K562 (cell line): ENCODE data around the gene STMN3. TPM values are rescaled to one million over a fixed set of nuclear protein-coding genes. Genes with fewer than 3 reads are reported as not detected.

Experiments
- ATAC-seq: fragments of 200-7000 bp; cut with Tn5 transposase; 3 replicates; pipeline ENCODE4 v1.9.1; 2020; ENCODE audit warnings: moderate library complexity
- BruUV-seq: library from RNA; stranded (reverse); fragments of 400-500 nt; replicated peaks from 2 replicates; lab custom pipeline; 2021; lab: Mats Ljungman, UMichigan
- CTCF ChIA-PET: fragments of 300-600 bp; formaldehyde crosslinking; extraction: SDS; loops from one replicate; lab custom pipeline; 2021; ENCODE audit warnings: low intra/inter-chr PET ratio; lab: Yijun Ruan, JAX
- POLR2A ChIA-PET: fragments of 300-600, 350-650 bp; sonication (Branson Sonifier 250); formaldehyde crosslinking; extraction: SDS; loops from one replicate; lab custom pipeline; 2021; ENCODE audit warnings: antibody characterized with exemption, inconsistent platforms; lab: Yijun Ruan, JAX
- DNase-seq, 4 experiments: peaks; one replicate each; pipeline versions ENCODE4 v3.0.0 to v3.0.0-alpha.2; 2011 to 2018; ENCODE audit warnings: low spot score in 3 of 4, mixed read lengths in 3 of 4; ENCODE audit errors: extremely low read depth in 1 of 4
- FAIRE-seq: peaks from 2 replicates; lab custom pipeline; 2011; peaks lifted over from hg19 to GRCh38; lab: Jason Lieb, UNC
- H2AFZ ChIP-seq: 2 replicates; pipeline ENCODE4 v1.6.0; 2011; ENCODE audit warnings: low read depth, low read length, control low read depth, inconsistent platforms
- H3K27ac ChIP-seq: fragments of 200-600 bp; 3 replicates; pipeline ENCODE4 v1.8.0; 2011; ENCODE audit warnings: low read depth, mild to moderate bottlenecking, control low read depth, inconsistent platforms, low read length, moderate library complexity, mixed read lengths; ENCODE audit errors: extremely low read depth
- H3K27me3 ChIP-seq, 2 experiments: fragments of 300-600 bp in 1 of 2; 2 replicates in 1 of 2; 3 replicates in 1 of 2; pipeline versions ENCODE4 v1.6.0 to v1.8.0; 2011; ENCODE audit warnings: inconsistent platforms in 2 of 2, low read length in 2 of 2, mild to moderate bottlenecking in 1 of 2, mixed read lengths in 1 of 2, moderate library complexity in 1 of 2; ENCODE audit not compliant: control insufficient read depth in 2 of 2, insufficient read depth in 2 of 2
- H3K36me3 ChIP-seq: fragments of 300-600 bp; 3 replicates; pipeline ENCODE4 v1.8.0; 2011; ENCODE audit warnings: mild to moderate bottlenecking, low read length, inconsistent platforms; ENCODE audit not compliant: control insufficient read depth, insufficient read depth
- H3K4me1 ChIP-seq, 2 experiments: fragments of 200-600 bp in 1 of 2; replicated peaks in 1 of 2; 2 replicates in 1 of 2; 3 replicates in 1 of 2; pipeline versions ENCODE4 v1.5.1 to v1.8.0; 2011; ENCODE audit warnings: inconsistent platforms in 2 of 2, low read length in 2 of 2, mild to moderate bottlenecking in 1 of 2, mixed read lengths in 1 of 2, moderate library complexity in 1 of 2; ENCODE audit not compliant: control insufficient read depth in 2 of 2, insufficient read depth in 2 of 2
- H3K4me2 ChIP-seq: 2 replicates; pipeline ENCODE4 v1.6.1; 2011; ENCODE audit warnings: low read length, control low read depth, inconsistent platforms, mixed read lengths; ENCODE audit not compliant: insufficient read depth
- H3K4me3 ChIP-seq: fragments of 200-600 bp; sonication (generic), shearing (Covaris generic); 2 replicates; pipeline ENCODE4 v1.5.1; 2016; ENCODE audit warnings: control low read depth, inconsistent platforms
- H3K79me2 ChIP-seq: fragments of 200-600 bp; 3 replicates; pipeline ENCODE4 v1.8.0; 2011; ENCODE audit warnings: low read length, inconsistent platforms; ENCODE audit not compliant: control insufficient read depth, insufficient read depth
- H3K9ac ChIP-seq, 2 experiments: 2 replicates each; pipeline versions ENCODE4 v1.6.0 to v1.6.1; 2011; ENCODE audit warnings: low read depth in 2 of 2, low read length in 2 of 2, control low read depth in 1 of 2, inconsistent platforms in 1 of 2, mild to moderate bottlenecking in 1 of 2, mixed read lengths in 1 of 2; ENCODE audit not compliant: insufficient read depth in 1 of 2
- H3K9me1 ChIP-seq: one replicate; pipeline ENCODE4 v1.6.0; 2011; ENCODE audit warnings: inconsistent platforms, mild to moderate bottlenecking, low read length, moderate library complexity; ENCODE audit not compliant: control insufficient read depth, insufficient read depth
- H3K9me3 ChIP-seq: replicated peaks from 2 replicates; pipeline ENCODE4 v1.5.1; 2011; ENCODE audit warnings: low read depth, low read length, inconsistent platforms; ENCODE audit not compliant: control insufficient read depth, insufficient read depth
- H4K20me1 ChIP-seq: replicated peaks from 2 replicates; pipeline ENCODE4 v1.6.1; 2011; ENCODE audit warnings: low read length, inconsistent platforms, mixed read lengths; ENCODE audit not compliant: control insufficient read depth, insufficient read depth
- BRD4 ChIP-seq: fragments of 200-600 bp; sonication (generic); IDR thresholded peaks from 2 replicates; pipeline ENCODE4 v1.6.1; 2017; ENCODE audit warnings: inconsistent platforms
- DEAF1 ChIP-seq: fragments of 450-650 bp; formaldehyde crosslinking; IDR thresholded peaks from 2 replicates; pipeline ENCODE4 v1.4.0; 2020; ENCODE audit warnings: mild to moderate bottlenecking, moderate library complexity
- E2F6 ChIP-seq, 2 experiments: IDR thresholded peaks; 2 replicates each; pipeline ENCODE4 v1.6.1; 2011; ENCODE audit warnings: borderline replicate concordance in 1 of 2, control low read depth in 1 of 2, low read depth in 1 of 2, low read length in 1 of 2, mild to moderate bottlenecking in 1 of 2, mixed read lengths in 1 of 2, moderate library complexity in 1 of 2; ENCODE audit not compliant: insufficient read depth in 1 of 2, insufficient read length in 1 of 2, poor library complexity in 1 of 2, severe bottlenecking in 1 of 2; ENCODE audit errors: extremely low read depth in 1 of 2
- EGR1 ChIP-seq: fragments of 450-650 bp; conservative IDR thresholded peaks from 2 replicates; pipeline ENCODE4 v1.6.1; 2017; ENCODE audit warnings: mild to moderate bottlenecking
- ESRRB ChIP-seq: fragments of 250-450 bp; sonication (Bioruptor Pico); IDR thresholded peaks from 2 replicates; pipeline ENCODE4 v1.5.0; 2020; ENCODE audit warnings: mild to moderate bottlenecking, moderate library complexity, borderline replicate concordance
- FOSL1 ChIP-seq: fragments of 200-800 bp; sonication (Bioruptor generic); conservative IDR thresholded peaks from 2 replicates; pipeline ENCODE4 v1.6.1; 2016; ENCODE audit warnings: missing genetic modification characterization, missing compliant biosample characterization
- PBX2 ChIP-seq, 2 experiments: IDR thresholded peaks in 1 of 2; conservative IDR thresholded peaks in 1 of 2; 2 replicates each; pipeline ENCODE4 v1.6.1; 2016; ENCODE audit warnings: low read depth in 2 of 2, mild to moderate bottlenecking in 1 of 2, missing compliant biosample characterization in 1 of 2, missing genetic modification characterization in 1 of 2, moderate library complexity in 1 of 2
- POLR2G ChIP-seq: fragments of 200-400 bp; formaldehyde crosslinking; IDR thresholded peaks from 2 replicates; pipeline ENCODE4 v1.6.1; 2017; ENCODE audit warnings: low read depth, mild to moderate bottlenecking, antibody characterized with exemption, low read length, moderate library complexity
- PRMT5 ChIP-seq: sonication (generic); formaldehyde crosslinking; IDR thresholded peaks from 2 replicates; pipeline ENCODE4 v1.5.0; 2020; ENCODE audit warnings: missing genetic modification reagents
- SMAD2 ChIP-seq: fragments of 150-350 bp; IDR thresholded peaks from 2 replicates; pipeline ENCODE4 v1.6.1; 2014; ENCODE audit warnings: low read depth, mild to moderate bottlenecking, low read length
- SMARCB1 ChIP-seq: IDR thresholded peaks from 2 replicates; pipeline ENCODE4 v1.6.1; 2011; ENCODE audit warnings: improper control_type of control experiment, low read depth; ENCODE audit not compliant: insufficient read length
- XRCC5 ChIP-seq: fragments of 200-400 bp; formaldehyde crosslinking; IDR thresholded peaks from 2 replicates; pipeline ENCODE4 v1.6.1; 2017; ENCODE audit warnings: low read depth, mild to moderate bottlenecking, low read length
- ZNF280A ChIP-seq: fragments of 450-650 bp; IDR thresholded peaks from 2 replicates; pipeline ENCODE4 v1.6.1; 2018; ENCODE audit warnings: mild to moderate bottlenecking, low read depth; ENCODE audit not compliant: partially characterized antibody
- WGBS: fragments of 100-300 bp; shearing (Covaris generic); methylation state at CpG from one replicate; pipeline ENCODE4 v1.1.6; 2016; ENCODE audit warnings: low coverage, mixed read lengths; ENCODE audit not compliant: insufficient coverage; ENCODE audit errors: missing lambda C conversion rate; 5-methylcytosine and 5-hydroxymethylcytosine counted together
- in situ Hi-C: fragments of 300-500 bp; cut with MboI; formaldehyde crosslinking; loops from 4 replicates; pipeline ENCODE4 v1.15.0; 2018; ENCODE audit warnings: inconsistent platforms, mixed read lengths
- intact Hi-C: fragments of 100-400 bp; cut with micrococcal nuclease; formaldehyde crosslinking; loops from 2 replicates; pipeline ENCODE4 v1.14.2; 2022
- polyA plus RNA-seq, 8 experiments: library from polyadenylated mRNA; depleted of rRNA in 4 of 8; stranded (reverse) in 5 of 8; unstranded in 3 of 8; fragments of >200 nt; fragmentation: Nextera tagmentation in 2 of 8; fragmentation: Illumina TruSeq in 1 of 8; extraction: Ambion mirVana in 2 of 8; extraction: Trizol in 1 of 8; gene quantifications; 2 replicates each; pipeline versions ENCODE4 v1.2.1 to v1.2.3, GENCODE V29; 2011 to 2014; ENCODE audit warnings: inconsistent platforms in 1 of 8, missing spikeins in 1 of 8
- total RNA-seq, 7 experiments: library from RNA; depleted of rRNA in 6 of 7; stranded (reverse); fragments of >200 nt in 6 of 7; fragmentation: Illumina TruSeq in 2 of 7; extraction: Trizol in 2 of 7; gene quantifications; 2 replicates each; pipeline versions ENCODE4 v1.2.1 to v1.2.3, GENCODE V29; 2011 to 2021; ENCODE audit warnings: low replicate concordance in 1 of 7

Gene STMN3
- total and polyA plus RNA-seq, 9 of the 15 experiments (the other 6 are each of a cell fraction or from before 2014, with no cell fraction given), result 0.70 to 65.6 (median 29.4) TPM

- CTCF ChIA-PET, result no interaction called here
- WGBS, result 75% methylated on average over 17 of the region's 22 CpGs
- no TSS peak for BruUV-seq
- H3K79me2 ChIP-seq, result no peaks in the 10 kb centered on the region
- POLR2A ChIA-PET, result interaction anchor here (0.6 to 2.1 kb wide), 7 partner anchors 9 to 398 kb away, joined by 3 to 7 read pairs (median 3); no protein-coding TSS in a partner anchor
- no peaks in the 10 kb centered on the region for H3K27me3 ChIP-seq
- no peaks in the 10 kb centered on the region for H4K20me1 ChIP-seq
- peaks cover 57% of the 10 kb centered on the region; the same call in 2 of the 3 replicates for H3K36me3 ChIP-seq
- ATAC-seq (peak; percentile 13; the same call in 2 of the 3 replicates), DNase-seq (no peak), FAIRE-seq (no peak)
- no peak overlapping the region for H3K27ac ChIP-seq
- no peaks in the 10 kb centered on the region for H3K9me1 ChIP-seq
- peaks cover 9 to 56% of the 10 kb centered on the region in 2 experiments for H3K4me1 ChIP-seq
- in situ Hi-C loops (no loop called here), intact Hi-C loops (no loop called here)
- no peak overlapping the region for H3K4me3 ChIP-seq
- no peaks in the 10 kb centered on the region for H3K9me3 ChIP-seq
- no peak overlapping the region for H3K4me2 ChIP-seq
- peak overlapping the region in 1 of 2 experiments; percentile 78; a peak in 2 of 4 replicates for H3K9ac ChIP-seq
- H2AFZ ChIP-seq, result no peak overlapping the region
- TF ChIP-seq SMARCB1 (no peak), SMAD2 (no peak), XRCC5 (no peak), PRMT5 (CRISPR knock-in tag) (no peak), PBX2 (CRISPR knock-in tag; IDR thresholded peaks at IDR 0.05; ENCODE audit: low read depth) (no peak), PBX2 (tag; conservative IDR thresholded peaks at IDR 0.05; ENCODE audit: low read depth) (no peak), POLR2G (peak; percentile 69), E2F6 (IDR thresholded peaks at IDR 0.05; ENCODE audit: borderline replicate concordance in 1 of 2, extremely low read depth in 1 of 2, insufficient read depth in 1 of 2, insufficient read length in 1 of 2, low read depth in 1 of 2, low read length in 1 of 2, poor library complexity in 1 of 2, severe bottlenecking in 1 of 2) (no peak), DEAF1 (no peak), EGR1 (peak; percentile 27; the same call in 1 of the 2 replicates), BRD4 (no peak), ZNF280A (no peak), FOSL1 (tag) (peak; percentile 30; the same call in 1 of the 2 replicates), ESRRB (CRISPR knock-in tag) (no peak)
Measured at GRCh38 chr20:63682384-63683139, 29.3 kb upstream of the STMN3 start.
